ENCODE data around the gene DBF4. TPM values are rescaled to one million over a fixed set of nuclear protein-coding genes. Genes with fewer than 3 reads are reported as not detected.

The DBF4 gene
- total RNA-seq, 1 donor from 2014 or later, result 92.3 TPM

DNA sequence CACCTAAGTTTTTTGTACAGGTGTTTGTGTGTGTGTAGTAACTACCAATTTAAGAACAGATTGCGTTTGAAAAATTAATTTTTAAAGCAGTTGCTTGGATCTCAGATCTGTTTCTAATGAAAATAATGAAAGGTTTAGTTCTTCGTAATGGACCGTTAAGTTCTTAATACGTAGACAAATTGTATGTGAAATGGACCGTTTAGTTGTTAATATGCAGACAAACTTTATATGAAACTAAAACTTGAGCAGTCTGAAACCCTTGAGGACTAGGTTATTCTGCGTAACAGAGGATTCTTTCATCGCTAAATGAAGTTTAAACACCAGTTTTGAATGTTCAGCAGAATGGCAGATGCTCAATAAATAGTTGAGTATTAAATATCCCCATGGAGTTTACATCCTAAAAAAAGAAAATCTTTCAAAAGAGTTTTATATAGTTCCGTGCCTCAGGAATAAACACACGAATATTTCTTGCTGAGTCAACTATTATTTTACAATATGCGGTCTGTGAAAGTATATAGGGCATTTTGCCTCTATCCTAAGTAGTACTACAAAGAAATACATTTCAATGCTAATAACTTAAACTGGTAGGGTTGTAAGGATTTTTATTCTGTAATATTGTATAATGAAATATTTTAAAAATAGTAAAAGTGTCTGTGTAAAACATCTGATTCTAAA is 1.2 kb downstream of the DBF4 start:
- Mint-ChIP-seq H3K4me1 (peaks cover 37% of the 10 kb centered on the region), H3K27me3 (ENCODE audit: low read depth) (no peaks in the 10 kb centered on the region), H3K4me3 (peak overlapping the region; percentile 96), H3K36me3 (ENCODE audit: low read depth) (peaks cover 22% of the 10 kb centered on the region), H3K9me3 (peaks cover 6% of the 10 kb centered on the region), H3K27ac (ENCODE audit: unreplicated experiment) (peak overlapping the region; percentile 98)
- no peak for DNase-seq (ENCODE audit: low read depth, low spot score)
- TF ChIP-seq, protein P1, sequence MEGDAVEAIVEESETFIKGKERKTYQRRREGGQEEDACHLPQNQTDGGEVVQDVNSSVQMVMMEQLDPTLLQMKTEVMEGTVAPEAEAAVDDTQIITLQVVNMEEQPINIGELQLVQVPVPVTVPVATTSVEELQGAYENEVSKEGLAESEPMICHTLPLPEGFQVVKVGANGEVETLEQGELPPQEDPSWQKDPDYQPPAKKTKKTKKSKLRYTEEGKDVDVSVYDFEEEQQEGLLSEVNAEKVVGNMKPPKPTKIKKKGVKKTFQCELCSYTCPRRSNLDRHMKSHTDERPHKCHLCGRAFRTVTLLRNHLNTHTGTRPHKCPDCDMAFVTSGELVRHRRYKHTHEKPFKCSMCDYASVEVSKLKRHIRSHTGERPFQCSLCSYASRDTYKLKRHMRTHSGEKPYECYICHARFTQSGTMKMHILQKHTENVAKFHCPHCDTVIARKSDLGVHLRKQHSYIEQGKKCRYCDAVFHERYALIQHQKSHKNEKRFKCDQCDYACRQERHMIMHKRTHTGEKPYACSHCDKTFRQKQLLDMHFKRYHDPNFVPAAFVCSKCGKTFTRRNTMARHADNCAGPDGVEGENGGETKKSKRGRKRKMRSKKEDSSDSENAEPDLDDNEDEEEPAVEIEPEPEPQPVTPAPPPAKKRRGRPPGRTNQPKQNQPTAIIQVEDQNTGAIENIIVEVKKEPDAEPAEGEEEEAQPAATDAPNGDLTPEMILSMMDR (conservative IDR thresholded peaks at IDR 0.05), result no peak

DNA sequence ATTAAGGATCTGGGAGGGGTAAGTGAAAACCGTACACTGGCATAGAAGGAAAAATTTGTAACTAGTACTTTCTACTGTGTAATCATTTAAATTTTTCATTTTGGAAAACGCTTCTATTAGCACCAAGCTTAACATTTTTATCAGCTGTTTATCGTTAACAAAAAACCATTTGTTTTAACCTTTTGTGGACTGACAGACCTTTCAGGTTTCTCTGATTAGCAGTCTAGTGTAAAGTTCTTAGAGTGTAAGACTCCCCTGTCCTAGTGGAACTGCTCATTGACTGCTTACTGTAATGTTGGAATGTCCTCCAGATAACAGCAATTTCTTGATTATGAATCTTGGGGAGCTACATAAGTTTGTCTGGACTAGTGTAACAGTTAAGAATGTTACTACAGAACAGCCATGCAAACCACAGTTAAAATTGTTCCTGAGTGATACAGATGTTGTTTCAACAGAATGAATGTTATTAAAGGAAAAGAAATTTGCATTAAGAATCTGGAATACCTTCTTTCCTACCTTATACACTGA is 2.0 kb downstream of the DBF4 start:
- Mint-ChIP-seq H3K4me1 (peaks cover 42% of the 10 kb centered on the region), H3K4me3 (peak overlapping the region; percentile 96), H3K27ac (ENCODE audit: unreplicated experiment) (no peak overlapping the region), H3K9me3 (peaks cover 2% of the 10 kb centered on the region), H3K27me3 (ENCODE audit: low read depth) (no peaks in the 10 kb centered on the region), H3K36me3 (ENCODE audit: low read depth) (peaks cover 21% of the 10 kb centered on the region)
- DNase-seq (ENCODE audit: low read depth, low spot score), result no peak
- TF ChIP-seq, protein P1 (conservative IDR thresholded peaks at IDR 0.05), result no peak

DNA sequence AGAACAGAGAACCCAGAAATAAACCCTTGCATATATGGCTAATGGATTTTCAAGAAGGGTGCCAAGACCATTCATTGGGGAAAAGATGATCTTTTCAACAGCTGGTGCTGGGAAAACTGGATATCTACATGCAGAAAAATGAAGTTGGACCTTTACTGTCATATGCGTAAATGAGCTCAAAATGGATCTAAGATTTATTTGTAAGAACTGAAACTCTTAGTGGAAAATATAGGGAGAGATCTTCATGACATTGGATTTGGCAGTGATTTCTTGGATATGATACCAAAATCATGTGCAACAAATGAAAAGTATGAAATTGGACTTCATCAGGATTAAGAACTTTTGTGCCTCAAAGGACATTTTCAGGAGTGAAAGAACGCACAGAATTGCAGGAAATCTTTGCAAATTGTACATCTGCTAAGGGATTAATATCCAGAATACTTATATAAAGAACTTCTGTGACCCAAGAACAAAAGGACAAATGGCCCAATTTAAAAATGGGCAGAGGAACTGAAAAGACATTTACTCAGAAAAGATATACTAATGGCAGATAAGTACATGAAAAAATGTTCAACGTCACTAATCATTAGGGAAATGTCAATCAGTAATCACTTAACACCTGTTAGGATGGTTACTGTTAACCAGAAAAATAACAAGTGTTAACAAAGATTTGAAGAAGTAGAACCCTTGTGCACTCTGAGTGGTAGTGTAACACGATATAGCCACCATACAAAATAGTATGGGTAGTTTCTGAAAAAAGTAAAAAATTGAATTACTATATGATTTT is 6.1 kb downstream of the DBF4 start:
- Mint-ChIP-seq H3K27me3 (ENCODE audit: low read depth) (no peaks in the 10 kb centered on the region), H3K4me1 (peaks cover 18% of the 10 kb centered on the region), H3K36me3 (ENCODE audit: low read depth) (peaks cover 19% of the 10 kb centered on the region), H3K27ac (ENCODE audit: unreplicated experiment) (no peak overlapping the region), H3K9me3 (no peaks in the 10 kb centered on the region), H3K4me3 (no peak overlapping the region)
- DNase-seq (ENCODE audit: low read depth, low spot score), result no peak
- TF ChIP-seq, protein P1 (conservative IDR thresholded peaks at IDR 0.05), result no peak

DNA sequence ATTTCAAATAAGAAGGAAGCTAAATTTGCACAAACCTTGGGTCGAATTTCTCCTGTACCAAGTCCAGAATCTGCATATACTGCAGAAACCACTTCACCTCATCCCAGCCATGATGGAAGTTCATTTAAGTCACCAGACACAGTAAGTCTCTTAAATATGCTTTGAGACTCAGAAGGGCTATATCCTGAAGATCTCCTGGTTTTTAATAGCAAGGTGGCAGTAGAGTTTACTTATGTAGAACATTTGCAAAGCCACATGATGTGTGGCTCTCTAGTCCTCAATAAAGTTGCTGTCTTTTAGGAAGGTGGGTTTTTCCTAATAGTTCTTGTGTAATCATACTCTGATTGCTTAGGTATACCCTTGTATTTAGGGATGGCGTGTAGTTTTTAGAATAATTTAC is 8.7 kb downstream of the DBF4 start:
- no peaks in the 10 kb centered on the region for H3K27me3 Mint-ChIP-seq (ENCODE audit: low read depth)
- TF ChIP-seq, protein P1 (conservative IDR thresholded peaks at IDR 0.05), result no peak
- peaks cover 18% of the 10 kb centered on the region for H3K36me3 Mint-ChIP-seq (ENCODE audit: low read depth)
- H3K4me3 Mint-ChIP-seq, result no peak overlapping the region
- no peak for DNase-seq (ENCODE audit: low read depth, low spot score)
- H3K27ac Mint-ChIP-seq (ENCODE audit: unreplicated experiment), result no peak overlapping the region
- H3K4me1 Mint-ChIP-seq, result peaks cover 5% of the 10 kb centered on the region
- no peaks in the 10 kb centered on the region for H3K9me3 Mint-ChIP-seq

DNA sequence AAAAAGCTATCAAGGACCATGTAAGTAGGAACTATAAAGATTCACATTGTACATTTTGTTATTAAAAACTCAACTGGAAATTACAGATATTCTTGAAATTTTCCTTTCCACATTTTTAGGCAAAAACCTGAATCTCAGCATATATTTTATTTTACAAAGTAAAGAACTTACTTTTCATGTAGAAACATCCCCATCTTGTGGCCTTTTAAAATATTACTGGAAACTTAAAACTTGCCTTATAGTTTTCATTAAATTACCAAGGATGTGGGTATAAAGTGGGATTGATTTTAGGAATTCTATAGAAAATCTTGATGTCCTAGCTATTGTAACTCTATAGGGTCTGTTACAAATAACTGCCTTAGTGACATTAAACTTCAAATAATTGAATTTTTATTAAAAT is 10.6 kb downstream of the DBF4 start:
- DNase-seq (ENCODE audit: low read depth, low spot score), result no peak
- peaks cover 5% of the 10 kb centered on the region for H3K4me1 Mint-ChIP-seq
- TF ChIP-seq, protein P1 (conservative IDR thresholded peaks at IDR 0.05), result peak; percentile 75
- H3K27ac Mint-ChIP-seq (ENCODE audit: unreplicated experiment), result no peak overlapping the region
- H3K36me3 Mint-ChIP-seq (ENCODE audit: low read depth), result peaks cover 16% of the 10 kb centered on the region
- H3K9me3 Mint-ChIP-seq, result no peaks in the 10 kb centered on the region
- H3K27me3 Mint-ChIP-seq (ENCODE audit: low read depth), result no peaks in the 10 kb centered on the region
- no peak overlapping the region for H3K4me3 Mint-ChIP-seq

Measured in neural crest cell (in vitro differentiated cells).